Stimulated activated CD4-positive, alpha-beta T cell treated with anti-CD3 and anti-CD28 coated beads, Interleukin-4, amount 100 ng/mL, for 1 hour (primary cell): Measurements from ENCODE around the gene TBC1D22A.

Source experiments
- DNase-seq: peaks from one replicate; pipeline ENCODE4 v3.0.0-alpha.2; 2020

TBC1D22A gene

GRCh38 chr22:47020166-47020565, 257.7 kb downstream of the TBC1D22A start:
- DNase-seq, result no peak

- DNase-seq, result no peak
Measured at GRCh38 chr22:47021371-47022074, 259.1 kb downstream of the TBC1D22A start.

GRCh38 chr22:47022075-47022473, 259.6 kb downstream of the TBC1D22A start:
- no peak for DNase-seq

- no peak for DNase-seq
Measured at GRCh38 chr22:47022475-47022874, 260.0 kb downstream of the TBC1D22A start.

GRCh38 chr22:47023871-47024270, 261.4 kb downstream of the TBC1D22A start:
- DNase-seq, result no peak

GRCh38 chr22:47027766-47028165, 265.3 kb downstream of the TBC1D22A start:
- no peak for DNase-seq

GRCh38 chr22:47029244-47030074, 267.0 kb downstream of the TBC1D22A start:
- no peak for DNase-seq

- DNase-seq, result no peak
Measured at GRCh38 chr22:47030143-47030661, 267.8 kb downstream of the TBC1D22A start.

GRCh38 chr22:47030881-47031627, 268.6 kb downstream of the TBC1D22A start:
- no peak for DNase-seq

GRCh38 chr22:47031628-47031915, 269.1 kb downstream of the TBC1D22A start:
- no peak for DNase-seq

GRCh38 chr22:47032091-47032943, 269.9 kb downstream of the TBC1D22A start:
- no peak for DNase-seq

GRCh38 chr22:47032956-47033647, 270.7 kb downstream of the TBC1D22A start:
- DNase-seq, result no peak

GRCh38 chr22:47033648-47034000, 271.2 kb downstream of the TBC1D22A start:
- DNase-seq, result no peak

GRCh38 chr22:47034076-47034808, 271.8 kb downstream of the TBC1D22A start:
- DNase-seq, result no peak

- DNase-seq, result no peak
Measured at GRCh38 chr22:47034905-47035419, 272.5 kb downstream of the TBC1D22A start.

GRCh38 chr22:47035425-47035881, 273.0 kb downstream of the TBC1D22A start:
- DNase-seq, result no peak

- DNase-seq, result no peak
Measured at GRCh38 chr22:47036352-47036751, 273.9 kb downstream of the TBC1D22A start.

GRCh38 chr22:47036936-47037485, 274.6 kb downstream of the TBC1D22A start:
- no peak for DNase-seq

- DNase-seq, result no peak
Measured at GRCh38 chr22:47038206-47038835, 275.9 kb downstream of the TBC1D22A start.

GRCh38 chr22:47039356-47039755, 276.9 kb downstream of the TBC1D22A start:
- DNase-seq, result no peak
